HepG2 (cell line): Measurements from ENCODE around the gene HSPB6. TPM values are rescaled to one million over a fixed set of nuclear protein-coding genes. Genes with fewer than 3 reads are reported as not detected.

Experiments used
- ATAC-seq: fragments of 200-7000 bp; cut with Tn5 transposase; 3 replicates; pipeline ENCODE4 v1.9.1; 2020; ENCODE audit warnings: mild to moderate bottlenecking, moderate library complexity
- BruUV-seq: library from RNA; stranded (reverse); fragments of 400-500 nt; replicated peaks from 2 replicates; lab custom pipeline; 2021; lab: Mats Ljungman, UMichigan
- CTCF ChIA-PET: fragments of 300-600 bp; formaldehyde crosslinking; extraction: SDS; loops from one replicate; lab custom pipeline; 2021; ENCODE audit warnings: low total read pairs, inconsistent platforms, low intra/inter-chr PET ratio; lab: Yijun Ruan, JAX
- POLR2A ChIA-PET: fragments of 350-600 bp; sonication (Branson Sonifier 250); formaldehyde crosslinking; loops from one replicate; lab custom pipeline; 2020; ENCODE audit warnings: antibody characterized with exemption, inconsistent platforms; lab: Yijun Ruan, JAX
- DNase-seq: peaks from one replicate; pipeline ENCODE4 v3.0.0-alpha.2; 2015; ENCODE audit warnings: low spot score
- FAIRE-seq: peaks from 3 replicates; lab custom pipeline; 2011; peaks lifted over from hg19 to GRCh38; lab: Jason Lieb, UNC
- H2AFZ ChIP-seq: one replicate; pipeline ENCODE4 v1.6.1; 2011; ENCODE audit warnings: low read length, inconsistent platforms
- H3K27ac ChIP-seq: fragments of 300-600 bp; 3 replicates; pipeline ENCODE4 v1.8.0; 2011; ENCODE audit warnings: mixed run types, mild to moderate bottlenecking, mixed read lengths, low read length, inconsistent platforms; ENCODE audit not compliant: insufficient read depth; ENCODE audit errors: extremely low read length
- H3K27me3 ChIP-seq, 2 experiments: fragments of 200-600 bp in 1 of 2; 2 replicates in 1 of 2; 3 replicates in 1 of 2; pipeline versions ENCODE4 v1.6.0 to v1.8.0; 2011; ENCODE audit warnings: low read length in 2 of 2, mild to moderate bottlenecking in 2 of 2, moderate library complexity in 2 of 2, inconsistent platforms in 1 of 2; ENCODE audit not compliant: insufficient read depth in 2 of 2, control insufficient read depth in 1 of 2
- H3K36me3 ChIP-seq, 2 experiments: fragments of 200-600 bp in 1 of 2; replicated peaks in 1 of 2; 2 replicates in 1 of 2; 3 replicates in 1 of 2; pipeline versions ENCODE4 v1.5.1 to v1.8.0; 2011; ENCODE audit warnings: low read length in 2 of 2, inconsistent platforms in 1 of 2; ENCODE audit not compliant: insufficient read depth in 2 of 2, control insufficient read depth in 1 of 2
- H3K4me1 ChIP-seq: 2 replicates; pipeline ENCODE4 v1.5.1; 2012; ENCODE audit warnings: low read length, inconsistent platforms; ENCODE audit not compliant: insufficient read depth
- H3K4me2 ChIP-seq: 2 replicates; pipeline ENCODE4 v1.6.0; 2011; ENCODE audit warnings: low read depth, low read length, inconsistent platforms
- H3K4me3 ChIP-seq, 3 experiments: fragments of 200-600 bp in 1 of 3; sonication (generic), shearing (Covaris generic) in 1 of 3; replicated peaks in 1 of 3; 2 replicates each; pipeline ENCODE4 v1.5.1; 2011 to 2016; ENCODE audit warnings: low read length in 3 of 3, inconsistent platforms in 2 of 3, low read depth in 2 of 3, mild to moderate bottlenecking in 2 of 3, control low read depth in 1 of 3, mixed read lengths in 1 of 3; ENCODE audit not compliant: insufficient read depth in 1 of 3
- H3K79me2 ChIP-seq: one replicate; pipeline ENCODE4 v1.6.1; 2011; ENCODE audit warnings: low read length, inconsistent platforms; ENCODE audit not compliant: insufficient read depth
- H3K9ac ChIP-seq: 2 replicates; pipeline ENCODE4 v1.6.0; 2011; ENCODE audit warnings: mild to moderate bottlenecking, low read depth, low read length, inconsistent platforms; ENCODE audit not compliant: insufficient read depth
- H3K9me3 ChIP-seq: 2 replicates; pipeline ENCODE4 v1.5.1; 2012; ENCODE audit warnings: mild to moderate bottlenecking, low read length
- H4K20me1 ChIP-seq: 2 replicates; pipeline ENCODE4 v1.6.0; 2011; ENCODE audit warnings: inconsistent platforms, mild to moderate bottlenecking, low read length, moderate library complexity; ENCODE audit not compliant: insufficient read depth
- AGO2 ChIP-seq: fragments of 200-400 bp; formaldehyde crosslinking; optimal IDR thresholded peaks from 2 replicates; pipeline ENCODE3; 2017; ENCODE audit warnings: mild to moderate bottlenecking, low read depth, low read length, moderate library complexity
- GABPB1 ChIP-seq: IDR thresholded peaks from 2 replicates; pipeline ENCODE4 v1.6.1; 2016; ENCODE audit warnings: mild to moderate bottlenecking, missing genetic modification reagents, moderate library complexity, missing compliant biosample characterization
- NCOR1 ChIP-seq: fragments of 200-600 bp; sonication (generic); IDR thresholded peaks from 2 replicates; pipeline ENCODE4 v1.7.0; 2017; ENCODE audit warnings: antibody characterized with exemption, low read length, borderline replicate concordance
- RBFOX2 ChIP-seq: fragments of 200-400 bp; formaldehyde crosslinking; IDR thresholded peaks from 2 replicates; pipeline ENCODE4 v1.6.1; 2017; ENCODE audit warnings: low read depth, mild to moderate bottlenecking, low read length
- RFX3 ChIP-seq: IDR thresholded peaks from 2 replicates; pipeline ENCODE4 v1.6.1; 2016; ENCODE audit warnings: missing biosample characterization, missing genetic modification reagents
- TAF15 ChIP-seq: fragments of 200-400 bp; formaldehyde crosslinking; IDR thresholded peaks from one replicate; pipeline ENCODE4 v1.6.1; 2018; ENCODE audit warnings: mild to moderate bottlenecking, low read depth, low read length; ENCODE audit not compliant: poor library complexity, severe bottlenecking
- WGBS: methylation state at CpG from one replicate; pipeline ENCODE4 v1.1.6; 2017; ENCODE audit warnings: low lambda C conversion rate; 5-methylcytosine and 5-hydroxymethylcytosine counted together
- in situ Hi-C: cut with HindIII; loops from 2 replicates; pipeline ENCODE4 v1.10.0; 2017; ENCODE audit warnings: low pct_unique_long_range_greater_than_20kb; ENCODE audit not compliant: extremely low pct_ligation_motif_present
- intact Hi-C: fragments of 100-400 bp; cut with micrococcal nuclease; formaldehyde crosslinking; loops from one replicate; pipeline ENCODE4 v1.10.0; 2022; ENCODE audit not compliant: unreplicated experiment
- polyA plus RNA-seq, 8 experiments: library from polyadenylated mRNA; depleted of rRNA in 3 of 8; stranded (reverse) in 7 of 8; unstranded in 1 of 8; fragments of >200 nt; fragmentation: Illumina TruSeq in 4 of 8; extraction: Trizol in 4 of 8; gene quantifications; 2 replicates each; pipeline versions ENCODE4 v1.2.1 to v1.2.3, GENCODE V29; 2011 to 2016; ENCODE audit warnings: low read depth in 4 of 8, missing spikeins in 1 of 8, mixed read lengths in 1 of 8; ENCODE audit not compliant: insufficient read depth in 1 of 8
- total RNA-seq, 5 experiments: library from RNA; depleted of rRNA; stranded (reverse); fragments of >200 nt; fragmentation: Illumina TruSeq; extraction: Trizol; gene quantifications; 2 replicates each; pipeline ENCODE4 v1.2.3, GENCODE V29; 2016; ENCODE audit warnings: low read depth in 1 of 5
- TF ChIP-seq, protein P1 (sequence below): sonication (generic); formaldehyde crosslinking; IDR thresholded peaks from 2 replicates; pipeline ENCODE4 v1.4.0; 2020; ENCODE audit warnings: missing genetic modification reagents

The HSPB6 gene
- total and polyA plus RNA-seq, 2 of the 13 experiments (the other 11 are each of a cell fraction or from before 2014, with no cell fraction given) = 0.18 TPM; not detected in 1

DNA sequence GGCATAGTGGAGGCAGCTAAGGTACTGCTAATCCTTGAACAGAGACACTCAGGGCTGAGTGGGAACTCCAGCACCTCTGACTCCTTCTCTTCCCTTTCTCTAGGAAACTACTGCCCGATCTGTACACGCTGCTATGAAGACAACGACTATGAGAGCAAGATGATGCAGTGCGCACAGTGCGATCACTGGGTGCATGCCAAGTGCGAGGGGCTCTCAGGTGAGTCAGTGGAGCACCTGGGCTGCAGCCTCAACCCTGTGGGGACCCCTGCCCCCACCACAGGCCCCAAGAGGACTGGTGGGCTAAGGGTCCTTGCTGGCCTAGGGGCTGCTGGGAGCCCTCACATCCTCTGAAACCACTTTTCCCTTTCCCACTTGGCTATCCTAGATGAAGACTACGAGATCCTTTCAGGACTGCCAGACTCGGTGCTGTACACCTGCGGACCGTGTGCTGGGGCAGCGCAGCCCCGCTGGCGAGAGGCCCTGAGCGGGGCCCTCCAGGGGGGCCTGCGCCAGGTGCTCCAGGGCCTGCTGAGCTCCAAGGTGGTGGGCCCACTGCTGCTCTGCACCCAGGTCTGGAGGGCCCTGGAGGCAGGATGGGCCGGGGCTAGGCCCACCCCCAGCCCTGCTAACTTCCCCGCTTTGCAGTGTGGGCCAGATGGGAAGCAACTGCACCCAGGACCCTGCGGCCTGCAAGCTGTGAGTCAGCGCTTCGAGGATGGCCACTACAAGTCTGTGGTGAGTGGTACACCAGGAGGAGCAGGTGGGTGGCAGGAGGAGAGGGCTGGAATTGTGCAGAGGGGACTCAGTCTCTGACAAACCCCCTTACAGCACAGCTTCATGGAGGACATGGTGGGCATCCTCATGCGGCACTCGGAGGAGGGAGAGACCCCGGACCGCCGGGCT, 29.5 kb downstream of the HSPB6 start:
- Histone ChIP-seq H3K4me2 (no peak overlapping the region), H3K4me3 (no peak overlapping the region), H3K9ac (no peak overlapping the region), H3K36me3 (peaks cover 66 to 97% of the 10 kb centered on the region in 2 experiments), H3K4me1 (no peaks in the 10 kb centered on the region), H3K9me3 (no peaks in the 10 kb centered on the region), H3K27ac (no peak overlapping the region), H3K79me2 (no peaks in the 10 kb centered on the region), H2AFZ (no peak overlapping the region), H3K27me3 (no peaks in the 10 kb centered on the region), H4K20me1 (no peaks in the 10 kb centered on the region)
- ChIA-PET POLR2A (interaction anchor here (0.5 to 1.7 kb wide), 3 partner anchors 13 to 200 kb away, joined by 3 to 8 read pairs (median 7); no protein-coding TSS in a partner anchor), CTCF (no interaction called here)
- 96% methylated on average over 16 of the region's 25 CpGs for WGBS
- intact Hi-C loops (no loop called here), in situ Hi-C loops (no loop called here)
- no peak for TF ChIP-seq TAF15
- TF ChIP-seq RBFOX2 = peak; percentile 51; the same call in 1 of the 2 replicates
- DNase-seq (no peak), ATAC-seq (no peak), FAIRE-seq (no peak)
- BruUV-seq = no TSS peak

DNA sequence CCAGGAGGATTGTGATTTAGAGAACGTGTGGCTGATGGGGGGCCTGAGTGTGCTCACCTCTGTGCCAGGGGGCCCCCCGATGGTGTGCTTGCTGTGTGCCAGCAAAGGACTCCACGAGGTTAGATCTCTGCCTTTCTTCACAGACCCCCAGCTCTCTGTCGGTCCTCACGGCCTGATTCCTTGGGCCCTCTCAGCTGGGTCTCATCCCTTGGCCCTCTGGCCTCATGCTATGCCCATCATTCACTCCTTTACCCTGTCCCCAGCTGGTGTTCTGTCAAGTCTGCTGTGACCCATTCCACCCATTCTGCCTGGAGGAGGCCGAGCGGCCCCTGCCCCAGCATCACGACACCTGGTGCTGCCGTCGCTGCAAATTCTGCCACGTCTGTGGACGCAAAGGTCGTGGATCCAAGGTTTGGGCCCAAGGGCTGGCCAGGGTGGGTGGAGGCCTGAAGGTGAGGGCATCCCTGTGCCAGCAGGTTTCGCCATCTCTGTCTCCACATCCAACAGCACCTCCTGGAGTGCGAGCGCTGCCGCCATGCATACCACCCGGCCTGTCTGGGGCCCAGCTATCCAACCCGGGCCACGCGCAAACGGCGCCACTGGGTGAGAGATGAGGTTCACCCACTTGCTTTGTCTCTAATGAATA, 31.5 kb downstream of the HSPB6 start:
- H3K79me2 ChIP-seq = no peaks in the 10 kb centered on the region
- TF ChIP-seq RBFOX2 (peak; percentile 49; the same call in 1 of the 2 replicates), NCOR1 (no peak), AGO2 (peak; percentile 43), GABPB1 (no peak), RFX3 (CRISPR knock-in tag) (no peak)
- TF ChIP-seq, protein P1, sequence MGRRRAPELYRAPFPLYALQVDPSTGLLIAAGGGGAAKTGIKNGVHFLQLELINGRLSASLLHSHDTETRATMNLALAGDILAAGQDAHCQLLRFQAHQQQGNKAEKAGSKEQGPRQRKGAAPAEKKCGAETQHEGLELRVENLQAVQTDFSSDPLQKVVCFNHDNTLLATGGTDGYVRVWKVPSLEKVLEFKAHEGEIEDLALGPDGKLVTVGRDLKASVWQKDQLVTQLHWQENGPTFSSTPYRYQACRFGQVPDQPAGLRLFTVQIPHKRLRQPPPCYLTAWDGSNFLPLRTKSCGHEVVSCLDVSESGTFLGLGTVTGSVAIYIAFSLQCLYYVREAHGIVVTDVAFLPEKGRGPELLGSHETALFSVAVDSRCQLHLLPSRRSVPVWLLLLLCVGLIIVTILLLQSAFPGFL (CRISPR knock-in tag) = no peak
- BruUV-seq = no TSS peak
- no peak for ATAC-seq
- CTCF ChIA-PET = no interaction called here
- H3K4me3 ChIP-seq = no peak overlapping the region
- in situ Hi-C loops (no loop called here), intact Hi-C loops (no loop called here)
- 97% methylated on average over 11 of the region's 23 CpGs for WGBS
- no peaks in the 10 kb centered on the region for H3K9me3 ChIP-seq
- POLR2A ChIA-PET = interaction anchor here (1.6 to 1.7 kb wide), 2 partner anchors 15 kb away, joined by 5 to 8 read pairs; no protein-coding TSS in a partner anchor
- no peak overlapping the region for H3K4me2 ChIP-seq
- no peaks in the 10 kb centered on the region for H4K20me1 ChIP-seq
- peaks cover 66 to 90% of the 10 kb centered on the region in 2 experiments for H3K36me3 ChIP-seq
- no peak overlapping the region for H3K27ac ChIP-seq
- FAIRE-seq = no peak
- no peak for DNase-seq
- peaks cover under 1% of the 10 kb centered on the region; the same call in 1 of the 2 replicates for H3K4me1 ChIP-seq
- H3K27me3 ChIP-seq = no peaks in the 10 kb centered on the region
- H3K9ac ChIP-seq = no peak overlapping the region
- H2AFZ ChIP-seq = no peak overlapping the region
